Stimulated activated CD8-positive, alpha-beta memory T cell treated with anti-CD3 and anti-CD28 coated beads, Interleukin-7, amount 100 ng/mL, for 24 hours (primary cell): ENCODE measurements around the gene MSN.

Experiments
- DNase-seq: peaks from one replicate; pipeline ENCODE4 v3.0.0-alpha.2; 2020; ENCODE audit warnings: low read depth

MSN gene

GRCh38 chrX:65674204-65674893 lies 6.9 kb downstream of the MSN start:
- no peak for DNase-seq

- DNase-seq: no peak
Observed at GRCh38 chrX:65677954-65678469, 10.6 kb downstream of the MSN start.

- DNase-seq: no peak
Observed at GRCh38 chrX:65679071-65679540, 11.7 kb downstream of the MSN start.

GRCh38 chrX:65681810-65682209 lies 14.4 kb downstream of the MSN start:
- DNase-seq: no peak

GRCh38 chrX:65685112-65685511 lies 17.7 kb downstream of the MSN start:
- DNase-seq: no peak

- DNase-seq: no peak
Observed at GRCh38 chrX:65686236-65686635, 18.8 kb downstream of the MSN start.

- DNase-seq: no peak
Observed at GRCh38 chrX:65687367-65687766, 19.9 kb downstream of the MSN start.

- DNase-seq: no peak
Observed at GRCh38 chrX:65688403-65688871, 21.0 kb downstream of the MSN start.

- no peak for DNase-seq
Observed at GRCh38 chrX:65689377-65689776, 21.9 kb downstream of the MSN start.

- no peak for DNase-seq
Observed at GRCh38 chrX:65690057-65690855, 22.8 kb downstream of the MSN start.

GRCh38 chrX:65695849-65696449 lies 28.5 kb downstream of the MSN start:
- DNase-seq: no peak

- DNase-seq: no peak
Observed at GRCh38 chrX:65696613-65697012, 29.2 kb downstream of the MSN start.

GRCh38 chrX:65697211-65697641 lies 29.8 kb downstream of the MSN start:
- no peak for DNase-seq

- peak; percentile 34 for DNase-seq
Observed at GRCh38 chrX:65697915-65698796, 30.7 kb downstream of the MSN start.

GRCh38 chrX:65702956-65703355 lies 35.5 kb downstream of the MSN start:
- DNase-seq: no peak

- no peak for DNase-seq
Observed at GRCh38 chrX:65705439-65705838, 38.0 kb downstream of the MSN start.

GRCh38 chrX:65706041-65706828 lies 38.8 kb downstream of the MSN start:
- DNase-seq: no peak

GRCh38 chrX:65707151-65707550 lies 39.7 kb downstream of the MSN start:
- DNase-seq: no peak

GRCh38 chrX:65712005-65712806 lies 44.8 kb downstream of the MSN start:
- DNase-seq: no peak

GRCh38 chrX:65718538-65718937 lies 51.1 kb downstream of the MSN start:
- DNase-seq: no peak
